Testis (tissue), 3 donors: ENCODE data around the gene ACOT13. TPM values are rescaled to one million over a fixed set of nuclear protein-coding genes. Genes with fewer than 3 reads are reported as not detected.
"Not testable (repeated sequence)": the region's sequence is repeated elsewhere in the genome, so short reads cannot be mapped to it uniquely, and the experiment has no call there.

Source experiments
- DNase-seq: peaks from one replicate; pipeline ENCODE4 v3.0.0-alpha.2; 2019
- H3K27ac ChIP-seq, 2 donors: fragments of 200-600 bp; sonication (generic); one replicate each; pipeline ENCODE4 v1.5.1; 2019
- H3K27me3 ChIP-seq: fragments of 200-600 bp; sonication (generic); one replicate; pipeline ENCODE4 v1.5.1; 2019
- H3K36me3 ChIP-seq: fragments of 200-600 bp; sonication (generic); one replicate; pipeline ENCODE4 v1.5.1; 2017; ENCODE audit warnings: low read depth; ENCODE audit errors: missing control alignments
- H3K4me1 ChIP-seq: fragments of 200-600 bp; sonication (generic); one replicate; pipeline ENCODE4 v1.5.1; 2019
- H3K4me3 ChIP-seq, 2 donors: fragments of 200-600 bp; sonication (generic); one replicate each; pipeline ENCODE4 v1.5.1; 2017 to 2019
- H3K9me3 ChIP-seq: fragments of 200-600 bp; sonication (generic); one replicate; pipeline ENCODE4 v1.5.1; 2017
- CTCF ChIP-seq, 3 experiments: fragments of 450-650 bp in 2 of 3; fragments of 200-600 bp in 1 of 3; sonication (generic) in 1 of 3; IDR thresholded peaks; one replicate each; pipeline ENCODE4 v1.5.1; 2016 to 2019; ENCODE audit warnings: antibody characterized with exemption in 3 of 3, mild to moderate bottlenecking in 2 of 3, moderate library complexity in 1 of 3
- POLR2A ChIP-seq: fragments of 450-650 bp; IDR thresholded peaks from one replicate; pipeline ENCODE4 v1.6.1; 2017; ENCODE audit warnings: antibody characterized with exemption, mild to moderate bottlenecking, moderate library complexity
- WGBS, 2 donors: methylation state at CpG; one replicate each; pipeline ENCODE4 v1.1.5; 2018; 5-methylcytosine and 5-hydroxymethylcytosine counted together
- intact Hi-C: fragments of 100-400 bp; cut with DNase I; formaldehyde crosslinking; loops from one replicate; pipeline ENCODE4 v1.15.1; 2023; ENCODE audit warnings: low total_unique reads
- polyA plus RNA-seq: library from polyadenylated mRNA; stranded (reverse); fragments of 350-450 nt; fragmentation: Illumina TruSeq; extraction: RNeasy Lipid Tissue Mini Kit (QIAGEN cat#74804); gene quantifications from one replicate; pipeline ENCODE4 v1.2.3, GENCODE V29; 2014; ENCODE audit warnings: low read depth, low replicate concordance; ENCODE audit not compliant: insufficient read depth
- total RNA-seq, 2 donors: library from RNA; depleted of rRNA; stranded (reverse); fragments of >200 nt; gene quantifications; one replicate each; pipeline ENCODE4 v1.2.3, GENCODE V29; 2016

Gene ACOT13
- total and polyA plus RNA-seq, 3 donors from 2014 or later: 15.6 to 67.7 (median 19.1) TPM

GRCh38 chr6:24723270-24723669 is 56.4 kb downstream of the ACOT13 start:
- no peak overlapping the region for H3K4me3 ChIP-seq

GRCh38 chr6:24730653-24731052 is 63.8 kb downstream of the ACOT13 start:
- H3K27ac ChIP-seq, H3K9me3 ChIP-seq, intact Hi-C loops, H3K4me1 ChIP-seq, H3K27me3 ChIP-seq, H3K4me3 ChIP-seq, DNase-seq, H3K36me3 ChIP-seq: not testable (repeated sequence)
- WGBS, 2 donors: 88 to 91% methylated on average over 3 of the region's 3 CpGs

More at GRCh38 chr6:24723270-24723669, 56.4 kb downstream of the ACOT13 start:
- no peaks in the 10 kb centered on the region for H3K27me3 ChIP-seq
- H3K36me3 ChIP-seq: no peaks in the 10 kb centered on the region
- H3K27ac ChIP-seq: no peak overlapping the region
- DNase-seq: no peak
- peaks cover 4% of the 10 kb centered on the region for H3K4me1 ChIP-seq
- no peaks in the 10 kb centered on the region for H3K9me3 ChIP-seq
- WGBS, 2 donors: 93 to 95% methylated on average over 3 of the region's 3 CpGs
- intact Hi-C loops: no loop called here
- TF ChIP-seq POLR2A: no peak

GRCh38 chr6:24731456-24732134 is 64.7 kb downstream of the ACOT13 start:
- H3K4me3 ChIP-seq, H3K4me1 ChIP-seq, H3K27me3 ChIP-seq, H3K27ac ChIP-seq, H3K9me3 ChIP-seq, DNase-seq, H3K36me3 ChIP-seq, intact Hi-C loops: not testable (repeated sequence)
- 85 to 93% methylated on average over 6 of the region's 6 CpGs for WGBS, 2 donors

- Histone ChIP-seq H3K36me3 (no peaks in the 10 kb centered on the region), H3K9me3 (no peaks in the 10 kb centered on the region), H3K27me3 (no peaks in the 10 kb centered on the region), H3K4me3 (no peak overlapping the region), H3K4me1 (no peaks in the 10 kb centered on the region), H3K27ac (no peak overlapping the region)
- TF ChIP-seq POLR2A: no peak
- no peak for TF ChIP-seq CTCF (IDR thresholded peaks at IDR 0.05)
- intact Hi-C loops: no loop called here
- no peak for DNase-seq
- 92 to 100% methylated on average over 1 of the region's 1 CpG for WGBS, 2 donors
These were observed 67.3 kb downstream of the ACOT13 start for GRCh38 chr6:24734166-24734565.

GRCh38 chr6:24734710-24735109 is 67.8 kb downstream of the ACOT13 start:
- intact Hi-C loops: not testable (repeated sequence)

GRCh38 chr6:24738741-24739140 is 71.9 kb downstream of the ACOT13 start:
- no peak for TF ChIP-seq CTCF (IDR thresholded peaks at IDR 0.05)
- no peak for TF ChIP-seq POLR2A
- intact Hi-C loops: no loop called here
- Histone ChIP-seq H3K27ac (no peak overlapping the region), H3K36me3 (no peaks in the 10 kb centered on the region), H3K4me1 (no peaks in the 10 kb centered on the region), H3K27me3 (no peaks in the 10 kb centered on the region), H3K4me3 (no peak overlapping the region), H3K9me3 (no peaks in the 10 kb centered on the region)
- DNase-seq: no peak
- 65 to 79% methylated on average over 3 of the region's 3 CpGs for WGBS, 2 donors

More at GRCh38 chr6:24734710-24735109, 67.8 kb downstream of the ACOT13 start:
- H3K4me3 ChIP-seq, H3K27ac ChIP-seq, DNase-seq, H3K36me3 ChIP-seq, H3K9me3 ChIP-seq, H3K4me1 ChIP-seq, H3K27me3 ChIP-seq: not testable (repeated sequence)
- WGBS, 2 donors: 89 to 95% methylated on average over 4 of the region's 4 CpGs

- Histone ChIP-seq H3K9me3 (no peaks in the 10 kb centered on the region), H3K27me3 (no peaks in the 10 kb centered on the region), H3K4me3 (no peak overlapping the region), H3K4me1 (no peaks in the 10 kb centered on the region), H3K27ac (no peak overlapping the region), H3K36me3 (no peaks in the 10 kb centered on the region)
- TF ChIP-seq POLR2A (no peak), CTCF (IDR thresholded peaks at IDR 0.05) (no peak)
- intact Hi-C loops: no loop called here
- no peak for DNase-seq
These were observed 74.0 kb downstream of the ACOT13 start for GRCh38 chr6:24740861-24741260.
